PC-3 (cell line): ENCODE data around the gene POR. TPM values are rescaled to one million over a fixed set of nuclear protein-coding genes. Genes with fewer than 3 reads are reported as not detected.

Experiments used
- ATAC-seq: fragments of 200-7000 bp; cut with Tn5 transposase; 2 replicates; pipeline ENCODE4 v1.9.1; 2020; ENCODE audit warnings: mild to moderate bottlenecking, moderate library complexity
- BruUV-seq: library from RNA; stranded (reverse); fragments of 400-500 nt; replicated peaks from 2 replicates; lab custom pipeline; 2021; lab: Mats Ljungman, UMichigan
- CTCF ChIA-PET: fragments of 300-600 bp; sonication (Branson Sonifier 250); formaldehyde crosslinking; loops from one replicate; lab custom pipeline; 2022; ENCODE audit warnings: antibody characterized with exemption; lab: Charles Lee
- POLR2A ChIA-PET: fragments of 300-600 bp; sonication (Branson Sonifier 250); formaldehyde crosslinking; loops from one replicate; lab custom pipeline; 2022; ENCODE audit warnings: antibody characterized with exemption; ENCODE audit not compliant: unreplicated experiment; lab: Charles Lee
- DNase-seq: peaks from one replicate; pipeline ENCODE4 v3.0.0-alpha.2; 2015
- H2AFZ ChIP-seq: fragments of 300-600 bp; sonication (generic); 2 replicates; pipeline ENCODE4 v1.6.0; 2016; ENCODE audit warnings: antibody characterized with exemption, low read length
- H3F3A ChIP-seq: fragments of 300-600 bp; sonication (generic); one replicate; pipeline ENCODE4 v1.6.0; 2017; ENCODE audit warnings: antibody characterized with exemption, low read length, control low read depth, mild to moderate bottlenecking; ENCODE audit not compliant: unreplicated experiment
- H3K27ac ChIP-seq: fragments of 300-600 bp; sonication (generic); 2 replicates; pipeline ENCODE4 v1.5.1; 2016; ENCODE audit warnings: mild to moderate bottlenecking, low read length
- H3K27me3 ChIP-seq: fragments of 300-600 bp; sonication (generic); 2 replicates; pipeline ENCODE4 v1.6.1; 2016; ENCODE audit warnings: low read length, mixed read lengths
- H3K36me3 ChIP-seq: fragments of 300-600 bp; sonication (generic); 2 replicates; pipeline ENCODE4 v1.6.1; 2016; ENCODE audit warnings: low read depth, mixed run types, low read length, mixed read lengths
- H3K4me1 ChIP-seq: fragments of 300-600 bp; sonication (generic); 2 replicates; pipeline ENCODE4 v1.5.1; 2016; ENCODE audit warnings: low read length; ENCODE audit not compliant: insufficient read depth
- H3K4me2 ChIP-seq: fragments of 300-600 bp; sonication (generic); 2 replicates; pipeline ENCODE4 v1.6.0; 2016; ENCODE audit warnings: low read length
- H3K4me3 ChIP-seq: fragments of 300-600 bp; sonication (generic); 2 replicates; pipeline ENCODE4 v1.5.1; 2016; ENCODE audit warnings: mild to moderate bottlenecking, low read length, mixed read lengths
- H3K79me2 ChIP-seq: fragments of 300-600 bp; sonication (generic); 2 replicates; pipeline ENCODE4 v1.6.1; 2017; ENCODE audit warnings: low read length, mixed read lengths
- H3K9ac ChIP-seq: fragments of 300-600 bp; sonication (generic); 2 replicates; pipeline ENCODE4 v1.6.0; 2016; ENCODE audit warnings: mild to moderate bottlenecking, low read length
- H3K9me2 ChIP-seq: fragments of 300-600 bp; sonication (generic); replicated peaks from 2 replicates; pipeline ENCODE4 v1.6.1; 2016; ENCODE audit warnings: mixed run types, low read length, mixed read lengths
- H3K9me3 ChIP-seq: fragments of 300-600 bp; sonication (generic); 2 replicates; pipeline ENCODE4 v1.6.1; 2016; ENCODE audit warnings: low read length, mixed read lengths
- H4K20me1 ChIP-seq: fragments of 300-600 bp; sonication (generic); 2 replicates; pipeline ENCODE4 v1.6.1; 2016; ENCODE audit warnings: low read length, mixed read lengths
- EZH2 ChIP-seq: fragments of 300-600 bp; sonication (generic); IDR thresholded peaks from one replicate; pipeline ENCODE4 v1.6.1; 2017; ENCODE audit warnings: antibody characterized with exemption, mild to moderate bottlenecking, low read length; ENCODE audit not compliant: unreplicated experiment
- EZH2phosphoT487 ChIP-seq: fragments of 300-600 bp; sonication (generic); IDR thresholded peaks from 2 replicates; pipeline ENCODE4 v1.6.1; 2018; ENCODE audit warnings: mild to moderate bottlenecking, antibody characterized with exemption, low read length, borderline replicate concordance
- intact Hi-C: fragments of 100-400 bp; cut with micrococcal nuclease; formaldehyde crosslinking; loops from 2 replicates; pipeline ENCODE4 v1.9.0; 2023
- total RNA-seq: library from RNA; depleted of rRNA; stranded (reverse); fragments of >200 nt; gene quantifications from 2 replicates; pipeline ENCODE4 v1.2.3, GENCODE V29; 2014
- TF ChIP-seq, protein P1 (sequence below): fragments of 300-600 bp; sonication (generic); conservative IDR thresholded peaks from 2 replicates; pipeline ENCODE4 v1.5.1; 2017; ENCODE audit warnings: antibody characterized with exemption, low read depth, mild to moderate bottlenecking, low read length

The POR gene
- total RNA-seq, 1 experiment from 2014 or later: 112 TPM

DNA sequence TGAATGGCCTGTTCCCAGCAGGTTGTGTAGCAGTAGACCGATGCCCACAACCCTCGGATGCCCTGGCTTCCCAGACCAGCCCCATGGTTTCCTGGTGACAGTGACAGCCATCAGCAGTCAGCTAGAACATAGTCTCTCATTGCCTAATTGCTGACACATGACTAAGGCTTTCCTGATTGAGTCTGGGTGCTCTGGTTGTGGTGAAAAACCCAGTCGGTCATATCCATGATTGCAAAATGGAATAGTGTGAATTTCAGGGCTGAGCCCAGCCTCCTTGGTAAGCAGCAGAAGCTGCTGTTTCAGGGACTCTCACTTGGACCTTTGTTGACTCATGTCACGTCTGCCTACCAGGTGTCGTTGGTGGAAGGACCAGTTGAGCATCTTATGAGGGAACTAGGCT, 36.6 kb downstream of the POR start:
- H4K20me1 ChIP-seq: 0 out of 2 replicates have a peak, but pooled peaks cover 3% of the 10 kb centered on the region
- H3K9me3 ChIP-seq: no peaks in the 10 kb centered on the region
- DNase-seq (peak; percentile 16), ATAC-seq (no peak)
- no peaks in the 10 kb centered on the region for H3K27me3 ChIP-seq
- intact Hi-C loops: no loop called here
- no peak overlapping the region for H3K4me3 ChIP-seq
- H3K79me2 ChIP-seq: peaks cover 4% of the 10 kb centered on the region
- H2AFZ ChIP-seq: no peak overlapping the region
- no peaks in the 10 kb centered on the region for H3F3A ChIP-seq
- TF ChIP-seq, protein P1, sequence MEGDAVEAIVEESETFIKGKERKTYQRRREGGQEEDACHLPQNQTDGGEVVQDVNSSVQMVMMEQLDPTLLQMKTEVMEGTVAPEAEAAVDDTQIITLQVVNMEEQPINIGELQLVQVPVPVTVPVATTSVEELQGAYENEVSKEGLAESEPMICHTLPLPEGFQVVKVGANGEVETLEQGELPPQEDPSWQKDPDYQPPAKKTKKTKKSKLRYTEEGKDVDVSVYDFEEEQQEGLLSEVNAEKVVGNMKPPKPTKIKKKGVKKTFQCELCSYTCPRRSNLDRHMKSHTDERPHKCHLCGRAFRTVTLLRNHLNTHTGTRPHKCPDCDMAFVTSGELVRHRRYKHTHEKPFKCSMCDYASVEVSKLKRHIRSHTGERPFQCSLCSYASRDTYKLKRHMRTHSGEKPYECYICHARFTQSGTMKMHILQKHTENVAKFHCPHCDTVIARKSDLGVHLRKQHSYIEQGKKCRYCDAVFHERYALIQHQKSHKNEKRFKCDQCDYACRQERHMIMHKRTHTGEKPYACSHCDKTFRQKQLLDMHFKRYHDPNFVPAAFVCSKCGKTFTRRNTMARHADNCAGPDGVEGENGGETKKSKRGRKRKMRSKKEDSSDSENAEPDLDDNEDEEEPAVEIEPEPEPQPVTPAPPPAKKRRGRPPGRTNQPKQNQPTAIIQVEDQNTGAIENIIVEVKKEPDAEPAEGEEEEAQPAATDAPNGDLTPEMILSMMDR: no peak
- TF ChIP-seq EZH2 (no peak), EZH2phosphoT487 (no peak)
- POLR2A ChIA-PET: no interaction called here
- H3K9ac ChIP-seq: no peak overlapping the region
- CTCF ChIA-PET: no interaction called here
- no peaks in the 10 kb centered on the region for H3K9me2 ChIP-seq
- no peak overlapping the region for H3K27ac ChIP-seq
- H3K36me3 ChIP-seq: peaks cover 13% of the 10 kb centered on the region
- H3K4me2 ChIP-seq: no peak overlapping the region
- peaks cover 9% of the 10 kb centered on the region for H3K4me1 ChIP-seq
- BruUV-seq: no TSS peak

DNA sequence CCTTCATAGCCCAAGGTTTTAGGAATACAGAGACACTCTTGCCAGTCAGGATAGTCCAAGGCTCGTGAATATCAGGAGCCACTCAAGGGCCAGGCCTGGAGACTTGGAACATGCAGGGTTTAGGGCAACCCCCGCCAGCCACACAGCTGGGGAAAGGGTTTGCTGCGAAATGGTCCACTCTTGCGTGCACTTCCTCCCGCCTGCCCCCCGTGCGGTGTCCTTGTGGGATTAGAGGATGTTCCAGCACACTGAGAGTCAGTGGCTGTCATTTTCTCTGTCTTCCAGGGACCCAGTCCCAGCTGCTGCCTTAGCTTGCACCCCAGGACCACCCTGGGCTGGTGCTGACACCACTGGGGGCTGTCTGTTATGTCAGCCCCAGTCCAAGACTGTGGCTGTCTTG, 38.5 kb downstream of the POR start:
- Histone ChIP-seq H3K36me3 (peaks cover 21% of the 10 kb centered on the region), H3K27ac (no peak overlapping the region), H3F3A (no peaks in the 10 kb centered on the region), H3K9me3 (no peaks in the 10 kb centered on the region), H3K9ac (no peak overlapping the region), H3K9me2 (no peaks in the 10 kb centered on the region), H4K20me1 (0 out of 2 replicates have a peak, but pooled peaks cover 4% of the 10 kb centered on the region), H3K27me3 (no peaks in the 10 kb centered on the region), H3K4me3 (no peak overlapping the region), H3K4me1 (peaks cover 10% of the 10 kb centered on the region), H3K79me2 (peaks cover 4% of the 10 kb centered on the region), H2AFZ (no peak overlapping the region), H3K4me2 (no peak overlapping the region)
- ChIA-PET CTCF (no interaction called here), POLR2A (no interaction called here)
- no peak for DNase-seq
- BruUV-seq: no TSS peak
- no peak for TF ChIP-seq EZH2phosphoT487
- intact Hi-C loops: no loop called here
- no peak for ATAC-seq

DNA sequence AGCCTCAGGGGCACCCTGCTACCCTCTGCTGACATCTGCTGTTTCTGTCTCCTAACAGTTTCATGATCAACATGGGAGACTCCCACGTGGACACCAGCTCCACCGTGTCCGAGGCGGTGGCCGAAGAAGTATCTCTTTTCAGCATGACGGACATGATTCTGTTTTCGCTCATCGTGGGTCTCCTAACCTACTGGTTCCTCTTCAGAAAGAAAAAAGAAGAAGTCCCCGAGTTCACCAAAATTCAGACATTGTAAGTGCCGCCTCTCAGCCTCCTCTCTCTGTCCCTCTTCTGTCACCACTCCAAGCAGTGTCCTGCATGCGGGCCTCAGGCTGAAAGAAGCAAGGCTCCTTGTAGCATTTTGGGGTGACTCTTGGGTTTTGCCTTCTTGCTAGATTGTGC, 39.0 kb downstream of the POR start:
- no peak overlapping the region for H3K27ac ChIP-seq
- no peaks in the 10 kb centered on the region for H3K9me2 ChIP-seq
- ChIA-PET POLR2A (no interaction called here), CTCF (no interaction called here)
- no peaks in the 10 kb centered on the region; the same call in 1 of the 2 replicates for H3K79me2 ChIP-seq
- peaks cover 21% of the 10 kb centered on the region for H3K36me3 ChIP-seq
- H3K9ac ChIP-seq: no peak overlapping the region
- no peaks in the 10 kb centered on the region for H3K27me3 ChIP-seq
- H3K4me1 ChIP-seq: peaks cover 15% of the 10 kb centered on the region
- H3K9me3 ChIP-seq: no peaks in the 10 kb centered on the region
- no peaks in the 10 kb centered on the region for H3F3A ChIP-seq
- intact Hi-C loops: no loop called here
- DNase-seq (no peak), ATAC-seq (no peak)
- no peak overlapping the region for H3K4me3 ChIP-seq
- H4K20me1 ChIP-seq: 0 out of 2 replicates have a peak, but pooled peaks cover 4% of the 10 kb centered on the region
- H3K4me2 ChIP-seq: no peak overlapping the region
- no peak overlapping the region for H2AFZ ChIP-seq
- no peak for TF ChIP-seq EZH2
- no peak for TF ChIP-seq EZH2phosphoT487
- TF ChIP-seq, protein P1: no peak
- BruUV-seq: no TSS peak
